HFFc6 (cell line): ENCODE measurements around the gene NPPC. TPM values are rescaled to one million over a fixed set of nuclear protein-coding genes. Genes with fewer than 3 reads are reported as not detected.

Experiments
- DNase-seq: peaks from one replicate; pipeline ENCODE4 v3.0.0-alpha.2; 2018
- H3K27ac Mint-ChIP-seq: 2 replicates; pipeline ENCODE4 v1.8.0; 2020; ENCODE audit warnings: mild to moderate bottlenecking, mixed read lengths
- H3K27me3 Mint-ChIP-seq: 2 replicates; pipeline ENCODE4 v1.8.0; 2021; ENCODE audit warnings: mild to moderate bottlenecking, moderate library complexity, mixed read lengths; ENCODE audit not compliant: insufficient read depth
- H3K36me3 Mint-ChIP-seq: 2 replicates; pipeline ENCODE4 v1.8.0; 2021; ENCODE audit warnings: low read depth, mixed read lengths
- H3K4me1 Mint-ChIP-seq: 2 replicates; pipeline ENCODE4 v1.8.0; 2020; ENCODE audit warnings: low read depth, mixed read lengths
- H3K4me3 Mint-ChIP-seq: 2 replicates; pipeline ENCODE4 v1.8.0; 2020; ENCODE audit warnings: mild to moderate bottlenecking, moderate library complexity, mixed read lengths
- H3K9me3 Mint-ChIP-seq: 2 replicates; pipeline ENCODE4 v1.8.0; 2020; ENCODE audit warnings: mild to moderate bottlenecking, mixed read lengths
- total RNA-seq, 6 experiments: library from RNA; stranded (reverse); fragmentation: NEBNext Ultra II Directional; extraction: Animal tissue kit (Norgen Biotek cat#: 25700); gene quantifications; 2 replicates in 1 of 6; 3 replicates in 5 of 6; pipeline ENCODE4 v1.2.3, GENCODE V29; 2021
- TF ChIP-seq, protein P1 (sequence below): fragments of 200-600 bp; sonication (generic); IDR thresholded peaks from 2 replicates; pipeline ENCODE4 v1.5.0; 2021; ENCODE audit warnings: antibody characterized with exemption, mild to moderate bottlenecking

The NPPC gene
- total RNA-seq, 6 experiments from 2014 or later = not detected

DNA sequence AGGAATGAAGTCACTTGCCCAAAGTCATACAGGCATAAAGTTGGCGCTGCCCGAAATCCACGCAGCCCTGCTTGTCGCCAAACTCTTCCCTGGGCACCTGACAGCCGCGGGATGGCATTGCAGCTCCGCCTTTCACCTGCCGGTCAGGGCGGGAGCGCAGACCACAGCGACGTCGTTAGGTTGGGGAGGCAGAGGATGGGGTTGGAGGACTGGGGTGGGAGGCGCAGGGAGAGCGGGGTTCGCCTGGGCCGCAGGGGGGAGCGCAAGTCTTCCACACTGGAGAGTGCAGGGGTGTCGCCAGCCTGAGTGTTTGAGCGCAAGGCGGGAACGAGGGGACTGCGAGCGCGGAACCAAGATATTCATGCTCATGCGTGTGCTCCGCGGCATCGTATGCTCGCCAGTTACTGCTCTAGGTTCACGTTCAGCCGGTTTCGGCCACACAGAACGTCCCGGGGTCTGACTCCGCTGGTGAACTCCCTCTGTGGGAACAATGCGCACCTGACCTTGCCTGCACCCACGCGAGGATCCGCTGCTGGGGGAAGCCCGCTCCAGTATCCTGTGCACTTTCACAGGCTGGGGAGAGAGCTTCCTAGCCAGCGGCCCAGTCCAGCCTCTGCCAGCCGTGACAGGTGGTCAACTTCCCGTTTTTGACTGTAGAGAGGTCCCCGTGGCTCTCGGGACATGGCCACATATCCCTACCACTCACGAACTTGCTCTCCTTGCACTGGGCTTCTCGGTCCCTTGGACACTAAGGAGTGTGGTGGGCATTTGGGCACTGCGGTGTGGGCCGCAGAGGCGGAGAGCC is 767 bp upstream of the NPPC start:
- Mint-ChIP-seq H3K9me3 (no peaks in the 10 kb centered on the region), H3K36me3 (no peaks in the 10 kb centered on the region), H3K4me3 (peak overlapping the region; percentile 49; the same call in 1 of the 2 replicates), H3K27ac (no peak overlapping the region), H3K4me1 (no peaks in the 10 kb centered on the region), H3K27me3 (peaks cover 43% of the 10 kb centered on the region)
- no peak for DNase-seq
- TF ChIP-seq, protein P1, sequence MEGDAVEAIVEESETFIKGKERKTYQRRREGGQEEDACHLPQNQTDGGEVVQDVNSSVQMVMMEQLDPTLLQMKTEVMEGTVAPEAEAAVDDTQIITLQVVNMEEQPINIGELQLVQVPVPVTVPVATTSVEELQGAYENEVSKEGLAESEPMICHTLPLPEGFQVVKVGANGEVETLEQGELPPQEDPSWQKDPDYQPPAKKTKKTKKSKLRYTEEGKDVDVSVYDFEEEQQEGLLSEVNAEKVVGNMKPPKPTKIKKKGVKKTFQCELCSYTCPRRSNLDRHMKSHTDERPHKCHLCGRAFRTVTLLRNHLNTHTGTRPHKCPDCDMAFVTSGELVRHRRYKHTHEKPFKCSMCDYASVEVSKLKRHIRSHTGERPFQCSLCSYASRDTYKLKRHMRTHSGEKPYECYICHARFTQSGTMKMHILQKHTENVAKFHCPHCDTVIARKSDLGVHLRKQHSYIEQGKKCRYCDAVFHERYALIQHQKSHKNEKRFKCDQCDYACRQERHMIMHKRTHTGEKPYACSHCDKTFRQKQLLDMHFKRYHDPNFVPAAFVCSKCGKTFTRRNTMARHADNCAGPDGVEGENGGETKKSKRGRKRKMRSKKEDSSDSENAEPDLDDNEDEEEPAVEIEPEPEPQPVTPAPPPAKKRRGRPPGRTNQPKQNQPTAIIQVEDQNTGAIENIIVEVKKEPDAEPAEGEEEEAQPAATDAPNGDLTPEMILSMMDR = no peak

DNA sequence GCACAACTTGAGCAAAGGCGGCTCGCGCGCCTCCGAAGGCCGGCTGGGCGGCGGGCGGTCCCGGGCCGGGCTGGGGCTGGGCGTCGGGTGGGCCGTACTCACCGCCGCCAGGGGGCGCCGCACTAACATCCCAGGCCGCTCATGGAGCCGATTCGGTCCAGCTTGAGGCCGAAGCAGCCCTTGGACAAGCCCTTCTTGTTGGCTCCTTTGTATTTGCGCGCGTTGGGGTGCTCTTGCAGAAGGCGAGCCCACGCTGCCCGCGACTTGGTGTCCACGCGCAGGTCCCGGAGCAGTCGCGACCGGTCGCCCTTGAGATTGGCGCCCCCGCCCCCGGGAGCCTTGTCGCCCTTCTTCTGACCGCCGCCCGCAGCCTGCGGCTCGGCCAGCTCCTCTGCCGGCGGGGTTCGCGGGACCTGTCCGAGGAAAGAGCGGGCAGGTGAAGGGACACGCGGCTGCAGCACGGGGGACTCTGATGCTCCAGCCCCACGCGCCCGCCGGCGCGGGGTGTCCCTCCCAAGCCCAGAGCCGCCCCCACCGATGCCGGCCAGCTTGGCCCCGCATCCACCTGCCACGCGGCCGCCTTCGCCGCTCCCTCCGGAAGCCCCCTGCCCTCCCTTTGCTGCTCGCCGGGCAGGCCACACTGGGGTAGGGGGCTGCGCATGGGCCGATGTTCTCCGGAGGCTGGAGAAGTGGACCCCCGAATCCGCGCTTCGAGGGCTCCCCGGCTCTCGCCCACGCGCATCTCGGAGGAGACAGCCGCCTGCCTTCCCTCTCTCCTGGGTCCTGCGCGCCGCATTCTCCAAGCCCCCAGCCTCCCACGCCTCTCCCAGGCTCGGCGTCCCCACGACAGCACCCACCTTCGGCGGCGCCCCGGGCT is 655 bp downstream of the NPPC start:
- no peaks in the 10 kb centered on the region for H3K9me3 Mint-ChIP-seq
- TF ChIP-seq, protein P1 = peak; percentile 99
- H3K4me3 Mint-ChIP-seq = peak overlapping the region; percentile 61; the same call in 1 of the 2 replicates
- peaks cover 37% of the 10 kb centered on the region for H3K27me3 Mint-ChIP-seq
- no peak overlapping the region for H3K27ac Mint-ChIP-seq
- no peaks in the 10 kb centered on the region for H3K4me1 Mint-ChIP-seq
- peak; percentile 64 for DNase-seq
- no peaks in the 10 kb centered on the region for H3K36me3 Mint-ChIP-seq

DNA sequence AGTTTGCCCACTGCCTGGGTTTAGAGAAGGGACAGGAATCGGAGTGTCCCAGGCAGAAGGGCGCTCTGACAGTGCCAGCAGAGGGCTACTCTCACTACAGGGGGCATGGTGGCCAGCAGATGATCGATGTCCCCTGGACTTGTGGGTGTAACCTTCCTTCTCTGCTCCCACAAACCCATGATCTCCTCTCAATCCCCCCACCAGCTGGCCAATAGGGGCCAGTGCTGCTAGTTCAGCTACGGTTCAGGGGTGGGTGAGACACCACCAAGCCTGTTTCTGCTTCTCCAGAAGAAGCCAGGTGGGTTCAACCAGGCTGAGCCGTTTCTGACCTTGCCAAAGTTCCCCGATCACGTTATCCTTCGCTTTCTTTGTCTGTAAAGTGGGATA is 1.3 kb downstream of the NPPC start:
- peaks cover 42% of the 10 kb centered on the region for H3K27me3 Mint-ChIP-seq
- no peaks in the 10 kb centered on the region for H3K4me1 Mint-ChIP-seq

DNA sequence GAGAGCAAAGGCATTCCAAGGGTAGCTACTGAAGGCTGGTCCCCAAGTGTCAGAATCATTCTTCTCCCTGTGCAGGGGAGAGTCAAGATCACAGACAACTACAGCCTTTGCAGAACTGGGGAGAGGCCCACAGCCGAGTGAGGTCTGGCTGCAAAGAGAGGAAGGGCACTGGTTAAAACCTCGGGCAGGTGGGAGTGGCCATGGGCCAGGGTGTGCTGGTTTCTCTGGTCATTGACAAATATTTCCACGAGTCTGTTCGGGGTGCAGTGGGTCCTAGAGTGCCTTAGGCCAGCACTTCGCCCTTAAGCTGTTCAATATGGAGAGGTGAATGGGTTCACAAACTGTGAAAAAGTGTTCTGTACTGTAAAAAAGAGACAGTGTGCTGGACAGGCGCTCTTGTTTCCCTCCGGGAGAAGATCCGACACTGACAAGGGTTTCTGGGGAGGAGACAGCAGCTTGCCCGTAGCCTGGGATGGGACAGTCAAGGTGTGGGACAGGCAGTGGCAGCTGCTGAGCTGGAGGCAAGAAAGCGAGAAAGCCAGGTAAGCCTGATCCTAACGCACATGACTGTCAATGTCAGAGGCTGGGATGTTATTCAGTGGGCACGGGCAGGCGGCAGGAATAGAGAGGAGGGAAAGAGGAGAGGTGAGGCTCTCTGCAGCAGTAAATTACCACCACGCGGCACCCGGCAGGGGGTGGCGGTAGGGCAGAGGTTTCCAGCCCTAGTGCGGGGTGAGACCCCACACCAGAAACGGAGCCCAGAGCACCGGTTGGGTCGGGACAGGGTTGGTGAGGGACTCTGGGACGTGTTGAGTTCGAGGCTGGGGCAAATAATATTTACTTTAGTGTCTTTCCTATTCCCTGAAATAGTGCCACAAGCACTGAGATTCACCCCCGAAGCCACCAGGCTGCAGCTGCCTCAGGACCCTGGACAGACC is 2.0 kb downstream of the NPPC start:
- no peak for DNase-seq
- Mint-ChIP-seq H3K9me3 (no peaks in the 10 kb centered on the region), H3K36me3 (no peaks in the 10 kb centered on the region), H3K4me3 (no peak overlapping the region), H3K4me1 (no peaks in the 10 kb centered on the region), H3K27ac (no peak overlapping the region), H3K27me3 (peaks cover 40% of the 10 kb centered on the region)
- TF ChIP-seq, protein P1 = no peak

More for the DNA sequence above, 1.3 kb downstream of the NPPC start:
- no peak overlapping the region for H3K4me3 Mint-ChIP-seq
- DNase-seq = no peak
- H3K9me3 Mint-ChIP-seq = no peaks in the 10 kb centered on the region
- no peaks in the 10 kb centered on the region for H3K36me3 Mint-ChIP-seq
- TF ChIP-seq, protein P1 = no peak
- no peak overlapping the region for H3K27ac Mint-ChIP-seq

DNA sequence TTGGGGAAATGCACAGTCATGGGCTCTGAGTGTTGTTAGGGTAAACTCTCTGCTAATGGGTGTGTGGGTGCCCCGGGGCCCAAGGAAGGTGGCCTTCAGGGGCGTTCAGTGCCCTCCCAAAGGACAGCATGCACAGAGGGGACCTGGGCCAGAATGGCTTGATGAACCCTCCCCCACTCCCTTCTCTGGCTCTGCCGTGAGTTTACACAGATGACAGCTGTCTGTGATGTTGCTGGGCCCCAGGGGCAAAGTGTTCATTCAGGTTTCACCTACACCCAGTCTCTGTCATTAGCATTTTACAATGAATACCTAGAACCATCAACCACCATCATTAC is 3.2 kb downstream of the NPPC start:
- Mint-ChIP-seq H3K4me1 (no peaks in the 10 kb centered on the region), H3K36me3 (no peaks in the 10 kb centered on the region), H3K4me3 (no peak overlapping the region), H3K27me3 (peaks cover 36% of the 10 kb centered on the region), H3K9me3 (no peaks in the 10 kb centered on the region), H3K27ac (no peak overlapping the region)
- TF ChIP-seq, protein P1 = no peak
- no peak for DNase-seq
